Right lobe of liver (tissue), 6 donors: ENCODE data around the gene C4orf50. TPM values are rescaled to one million over a fixed set of nuclear protein-coding genes. Genes with fewer than 3 reads are reported as not detected.

Experiments
- ATAC-seq, 4 donors: fragments of 200-7000 bp; cut with Tn5 transposase; one replicate each; pipeline ENCODE4 v1.9.1; 2020; ENCODE audit warnings: mild to moderate bottlenecking in 4 of 4, moderate library complexity in 4 of 4
- DNase-seq, 3 donors: peaks; one replicate each; pipeline ENCODE4 v3.0.0-alpha.2; 2020
- H3K27ac ChIP-seq, 3 donors: fragments of 200-600 bp; one replicate each; pipeline ENCODE4 v1.8.0; 2022
- H3K27me3 ChIP-seq, 2 donors: fragments of 200-600 bp; one replicate each; pipeline ENCODE4 v1.8.0; 2022
- H3K36me3 ChIP-seq, 4 donors: fragments of 200-600 bp; sonication (generic) in 1 of 4; one replicate each; pipeline versions ENCODE4 v1.5.1 to v1.8.0; 2017 to 2022; ENCODE audit warnings: control low read depth in 1 of 4
- H3K4me1 ChIP-seq, 4 donors: fragments of 200-600 bp; sonication (generic) in 1 of 4; one replicate each; pipeline versions ENCODE4 v1.5.1 to v1.8.0; 2017 to 2022; ENCODE audit warnings: control low read depth in 1 of 4
- H3K4me3 ChIP-seq, 3 donors: fragments of 200-600 bp; one replicate each; pipeline ENCODE4 v1.8.0; 2022
- H3K9me3 ChIP-seq, 4 donors: fragments of 200-600 bp; sonication (generic) in 1 of 4; one replicate each; pipeline versions ENCODE4 v1.5.1 to v1.8.0; 2017 to 2022; ENCODE audit warnings: control low read depth in 1 of 4
- CTCF ChIP-seq, 4 donors: fragments of 200-600 bp in 3 of 4; fragments of 450-650 bp in 1 of 4; IDR thresholded peaks; one replicate each; pipeline versions ENCODE4 v1.5.1 to v1.8.0; 2016 to 2022; ENCODE audit warnings: antibody characterized with exemption in 4 of 4, mild to moderate bottlenecking in 2 of 4
- POLR2A ChIP-seq: fragments of 450-650 bp; IDR thresholded peaks from one replicate; pipeline ENCODE4 v1.6.1; 2017; ENCODE audit warnings: antibody characterized with exemption, mild to moderate bottlenecking
- WGBS: methylation state at CpG from one replicate; pipeline ENCODE4 v1.1.6; 2018; ENCODE audit warnings: low coverage, low lambda C conversion rate; ENCODE audit not compliant: insufficient coverage; ENCODE audit errors: missing lambda C conversion rate; 5-methylcytosine and 5-hydroxymethylcytosine counted together
- intact Hi-C, 2 donors: fragments of 100-400 bp; cut with DNase I; formaldehyde crosslinking; loops; one replicate each; pipeline versions ENCODE4 v1.11.2 to v1.14.1; 2022
- total RNA-seq, 6 experiments: library from RNA; depleted of rRNA in 2 of 6; stranded (reverse); fragments of >200 nt in 2 of 6; fragmentation: NEBNext Ultra II Directional in 3 of 6; extraction: Animal tissue kit (Norgen Biotek cat#: 25700) in 3 of 6; gene quantifications; one replicate each; pipeline versions ENCODE4 v1.1.0 to v1.2.4, GENCODE V29; 2016 to 2023
- donor health status: DM: no; HTN: yes; CAD: no.
- donor health status: DM: no; HTN: no; CAD: no.
- donor health status: DM: no; HTN: no; CAD: no.
- donor health status: DM: no; HTN: yes; CAD: no.
- donor health status: DM: no; HTN: yes; CAD: no.

C4orf50 gene
- total RNA-seq, 6 experiments from 2014 or later = under 0.01 to 0.06 TPM; not detected in 4

- no peaks in the 10 kb centered on the region for H3K4me1 ChIP-seq
- WGBS = 56% methylated on average over 4 of the region's 4 CpGs
- no peak for DNase-seq
- ATAC-seq = no peak
- H3K4me3 ChIP-seq = no peak overlapping the region
- no peak overlapping the region for H3K27ac ChIP-seq
- no peaks in the 10 kb centered on the region for H3K27me3 ChIP-seq
- H3K9me3 ChIP-seq = no peaks in the 10 kb centered on the region
- H3K36me3 ChIP-seq = no peaks in the 10 kb centered on the region
- TF ChIP-seq CTCF (IDR thresholded peaks at IDR 0.05) (no peak), POLR2A (no peak)
- intact Hi-C loops = no loop called here
Measured at GRCh38 chr4:5927747-5928146, 90.5 kb downstream of the C4orf50 start.

- intact Hi-C loops = no loop called here
Measured at GRCh38 chr4:5927116-5927515, 91.1 kb downstream of the C4orf50 start.

GRCh38 chr4:5926598-5926997, 91.6 kb downstream of the C4orf50 start:
- H3K4me3 ChIP-seq = no peak overlapping the region

More at GRCh38 chr4:5927116-5927515, 91.1 kb downstream of the C4orf50 start:
- no peaks in the 10 kb centered on the region for H3K9me3 ChIP-seq
- no peaks in the 10 kb centered on the region for H3K36me3 ChIP-seq
- no peaks in the 10 kb centered on the region for H3K4me1 ChIP-seq
- no peak for TF ChIP-seq POLR2A
- TF ChIP-seq CTCF (IDR thresholded peaks at IDR 0.05) = no peak
- no peaks in the 10 kb centered on the region for H3K27me3 ChIP-seq
- 57% methylated on average over 2 of the region's 3 CpGs for WGBS
- no peak overlapping the region for H3K27ac ChIP-seq
- no peak overlapping the region for H3K4me3 ChIP-seq
- no peak for DNase-seq
- no peak for ATAC-seq

GRCh38 chr4:5925419-5926200, 92.6 kb downstream of the C4orf50 start:
- Histone ChIP-seq H3K4me1 (no peaks in the 10 kb centered on the region), H3K9me3 (no peaks in the 10 kb centered on the region), H3K27ac (no peak overlapping the region), H3K27me3 (no peaks in the 10 kb centered on the region), H3K4me3 (no peak overlapping the region), H3K36me3 (no peaks in the 10 kb centered on the region)
- peak in 1 of 4 donors; percentile 6 for ATAC-seq
- intact Hi-C loops = no loop called here
- no peak for DNase-seq
- TF ChIP-seq POLR2A = no peak
- no peak for TF ChIP-seq CTCF (IDR thresholded peaks at IDR 0.05)
- 51% methylated on average over 5 of the region's 16 CpGs for WGBS

More at GRCh38 chr4:5926598-5926997, 91.6 kb downstream of the C4orf50 start:
- Histone ChIP-seq H3K9me3 (no peaks in the 10 kb centered on the region), H3K27ac (no peak overlapping the region), H3K36me3 (no peaks in the 10 kb centered on the region), H3K27me3 (no peaks in the 10 kb centered on the region), H3K4me1 (no peaks in the 10 kb centered on the region)
- intact Hi-C loops = no loop called here
- no peak for TF ChIP-seq POLR2A
- TF ChIP-seq CTCF (IDR thresholded peaks at IDR 0.05) = no peak
- ATAC-seq = no peak
- no peak for DNase-seq
- WGBS = 50% methylated on average over 7 of the region's 7 CpGs
